ENCODE data around the gene GPRASP1.
"Not testable (repeated sequence)": the region's sequence is repeated elsewhere in the genome, so short reads cannot be mapped to it uniquely, and the experiment has no call there.

Gene GPRASP1

DNA sequence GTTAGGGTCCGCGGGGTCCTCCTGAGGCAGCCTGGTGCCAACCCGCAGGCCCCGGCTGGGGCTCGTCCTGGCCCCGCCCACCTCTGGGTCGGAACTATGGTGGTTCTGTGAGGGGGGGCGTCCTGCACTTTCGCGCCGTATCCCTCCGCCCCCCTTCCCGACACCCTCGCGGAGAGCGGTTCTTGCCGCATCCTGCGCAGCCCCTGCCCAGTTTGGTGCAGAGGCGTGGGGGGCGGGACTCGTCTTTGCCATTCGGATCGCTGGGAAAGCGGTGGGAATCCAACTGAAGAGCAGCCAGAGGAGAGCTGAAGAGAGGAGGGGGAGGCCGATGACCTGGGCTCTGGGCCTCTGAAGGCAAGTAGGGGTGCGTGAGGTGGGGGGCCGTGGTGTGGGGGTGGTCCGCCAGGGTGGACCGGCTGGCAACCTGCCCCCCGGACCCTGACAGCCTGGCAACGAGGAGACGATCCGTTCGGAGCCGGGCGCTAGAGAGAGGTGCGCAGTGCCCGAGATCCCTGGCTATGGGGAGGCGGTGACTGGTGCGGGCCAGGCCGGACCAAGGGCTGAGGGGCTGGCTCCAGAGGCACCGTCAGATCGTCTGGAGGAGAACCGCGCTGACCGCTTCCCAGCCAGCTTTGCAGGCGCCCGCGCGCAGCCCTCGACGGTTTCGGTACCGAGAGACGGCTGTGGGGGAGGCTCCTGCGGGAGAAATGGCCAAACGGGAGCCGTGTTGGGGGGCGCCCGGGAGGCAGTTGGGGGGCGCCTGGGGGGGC, at the start of gene GPRASP1:
GPRASP1 (plus strand) TSS at position 242 of the 770 bp plus-strand sequence. CDS start 2,431 bp downstream, outside the sequence.
- DNase-seq = peak; percentile 76

DNA sequence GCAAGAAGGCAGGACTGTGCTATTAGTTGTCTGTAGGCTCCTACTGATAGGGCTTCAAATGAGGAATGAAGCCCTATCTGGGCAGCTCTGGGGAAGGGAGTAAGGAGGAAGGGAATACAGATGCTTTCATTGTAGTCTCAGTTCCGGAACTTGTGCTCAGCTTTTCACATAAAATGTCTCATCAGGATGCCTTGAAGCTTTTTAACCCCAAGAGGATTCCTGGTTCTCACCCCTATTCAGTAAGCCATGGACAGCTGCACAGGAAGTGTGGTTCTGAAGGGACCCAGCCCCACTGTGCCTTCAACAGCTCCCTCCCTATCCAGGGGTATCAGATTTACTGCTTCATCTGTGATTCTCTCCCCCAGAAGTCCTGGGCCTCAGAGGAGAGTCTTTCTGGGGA, 47.0 kb upstream of the GPRASP1 start:
- no peak for DNase-seq

- no peak for DNase-seq
Measured at GRCh38 chrX:102606115-102606514, 45.2 kb upstream of the GPRASP1 start.

DNA sequence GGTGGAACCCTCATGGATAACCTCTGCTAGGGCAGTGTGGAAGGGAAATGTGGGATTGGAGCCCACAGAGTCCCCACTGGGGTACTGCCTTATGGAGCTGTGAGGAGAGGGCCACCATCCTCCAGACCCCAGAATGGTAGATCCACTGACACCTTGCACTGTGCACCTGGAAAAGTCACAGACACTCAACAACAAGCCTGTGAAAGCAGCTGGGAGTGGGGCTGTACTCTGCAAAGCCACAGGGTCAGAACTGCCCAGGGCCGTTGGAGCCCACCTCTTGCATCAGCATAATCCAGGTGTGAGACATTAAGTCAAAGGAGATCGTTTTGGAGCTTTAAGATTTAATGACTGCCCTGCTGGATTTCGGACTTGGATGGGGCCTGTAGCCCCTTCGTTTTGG, 40.4 kb upstream of the GPRASP1 start:
- DNase-seq = no peak

DNA sequence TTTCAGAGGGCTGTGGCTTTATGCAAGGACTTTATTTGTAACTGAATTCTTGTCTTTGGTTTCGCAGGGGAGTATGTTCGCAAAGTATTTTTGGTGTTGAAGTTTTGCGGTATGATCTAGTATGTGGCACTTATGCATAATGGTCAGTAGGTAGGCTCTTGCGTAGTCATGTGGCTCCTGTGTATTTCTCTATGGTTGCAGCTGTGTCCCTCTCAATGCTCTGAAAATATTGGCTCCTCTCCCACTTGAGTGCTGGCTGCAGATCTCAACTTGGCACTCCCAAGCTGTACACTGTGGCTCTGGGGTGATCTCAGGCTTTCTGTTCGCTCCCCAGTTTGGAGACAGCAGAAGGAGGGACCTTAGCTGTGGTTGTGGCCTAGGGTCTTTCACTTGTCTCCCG, 27.2 kb upstream of the GPRASP1 start:
- no peak for DNase-seq

GRCh38 chrX:102627640-102628039, 23.6 kb upstream of the GPRASP1 start:
- DNase-seq = no peak

GRCh38 chrX:102637561-102637960, 13.7 kb upstream of the GPRASP1 start:
- DNase-seq = no peak

- DNase-seq = no peak
Measured at GRCh38 chrX:102650903-102651241, 411 bp upstream of the GPRASP1 start.

- DNase-seq = peak; percentile 69
Measured at GRCh38 chrX:102652031-102652688, 877 bp downstream of the GPRASP1 start.

DNA sequence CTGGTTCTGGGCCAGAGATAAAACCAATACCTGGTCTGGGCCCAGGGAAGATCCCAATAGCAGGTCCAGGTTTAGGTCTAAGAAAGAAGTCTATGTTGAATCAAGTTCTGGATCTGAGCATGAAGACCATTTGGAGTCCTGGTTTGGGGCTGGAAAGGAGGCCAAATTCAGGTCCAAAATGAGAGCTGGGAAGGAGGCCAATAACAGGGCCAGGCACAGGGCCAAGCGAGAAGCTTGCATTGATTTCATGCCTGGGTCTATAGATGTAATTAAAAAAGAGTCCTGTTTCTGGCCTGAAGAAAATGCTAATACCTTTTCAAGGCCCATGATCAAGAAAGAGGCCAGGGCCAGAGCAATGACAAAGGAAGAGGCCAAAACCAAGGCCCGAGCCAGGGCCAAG, 3.4 kb downstream of the GPRASP1 start:
- DNase-seq = no peak

GRCh38 chrX:102658556-102658955, 7.3 kb downstream of the GPRASP1 start:
- DNase-seq = no peak

DNA sequence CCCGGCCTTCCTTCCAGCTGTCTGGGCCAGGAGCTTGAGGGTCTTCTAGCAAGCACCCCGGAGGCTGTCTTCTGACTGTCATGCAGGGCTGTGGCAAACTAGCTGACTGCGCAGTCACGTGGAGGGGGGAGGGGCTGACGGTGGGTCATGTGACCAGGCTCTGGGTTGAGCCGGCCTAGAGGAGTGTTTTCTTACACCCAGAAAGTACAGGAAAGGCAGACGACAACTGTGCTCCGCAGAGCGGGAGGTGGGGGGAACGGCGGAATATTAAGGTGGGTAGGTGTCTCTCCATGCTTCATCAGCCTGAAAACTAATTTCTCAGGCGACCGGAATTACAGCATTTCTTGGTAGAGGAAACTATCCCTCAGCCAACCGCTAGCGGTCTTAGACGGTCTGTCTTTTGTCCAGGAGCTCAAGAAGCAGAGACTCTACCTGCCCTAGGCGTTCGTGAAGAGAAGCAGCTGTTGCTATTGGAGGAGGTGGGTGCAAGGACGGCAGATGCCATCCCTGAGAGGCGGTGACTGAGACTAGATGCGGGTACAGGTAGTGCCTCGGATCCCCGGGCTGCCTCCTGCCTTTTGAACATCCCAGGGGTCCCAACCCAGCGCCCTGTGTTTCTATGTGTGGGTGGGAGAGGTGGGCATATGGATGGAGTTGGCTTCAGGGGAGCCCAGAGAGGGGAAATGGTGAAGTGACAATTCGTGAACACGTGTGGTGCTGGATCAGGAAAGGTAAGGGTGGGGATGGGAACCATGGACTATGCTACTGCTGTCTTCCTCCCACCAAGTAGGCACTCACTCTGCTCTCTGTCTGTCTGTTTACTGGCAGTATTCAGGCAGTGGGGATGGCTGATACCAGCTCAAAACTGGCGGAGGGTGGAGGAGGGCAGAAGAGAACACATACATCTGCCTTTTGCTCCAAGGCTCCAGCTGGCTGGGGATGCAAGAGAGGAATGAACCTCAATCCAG, 8.8 kb downstream of the GPRASP1 start:
- peak; percentile 89 for DNase-seq

- DNase-seq = not testable (repeated sequence)
Measured at GRCh38 chrX:102663820-102664219, 12.5 kb downstream of the GPRASP1 start.

GRCh38 chrX:102667034-102667433, 15.8 kb downstream of the GPRASP1 start:
- DNase-seq = not testable (repeated sequence)

DNA sequence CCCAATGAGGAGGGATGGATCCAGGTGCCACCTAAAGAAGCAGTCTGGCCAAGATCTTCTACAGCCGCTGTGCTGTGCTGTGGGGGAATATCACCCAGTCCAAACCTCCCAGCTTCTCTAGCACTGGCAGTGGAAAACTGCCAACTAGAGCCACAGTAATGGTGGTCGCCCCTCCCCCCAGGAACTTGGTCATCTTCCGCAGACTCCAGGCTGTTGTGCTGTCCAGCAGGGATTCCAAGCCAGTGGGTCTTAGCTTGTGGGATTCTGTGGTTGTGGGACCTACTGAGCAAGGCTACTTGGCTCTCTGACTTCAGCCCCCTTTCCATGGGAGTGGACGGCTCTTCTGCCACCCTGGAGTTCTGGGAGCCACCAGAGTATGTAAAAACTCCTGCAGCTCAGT, 18.2 kb downstream of the GPRASP1 start:
- DNase-seq = no peak

DNA sequence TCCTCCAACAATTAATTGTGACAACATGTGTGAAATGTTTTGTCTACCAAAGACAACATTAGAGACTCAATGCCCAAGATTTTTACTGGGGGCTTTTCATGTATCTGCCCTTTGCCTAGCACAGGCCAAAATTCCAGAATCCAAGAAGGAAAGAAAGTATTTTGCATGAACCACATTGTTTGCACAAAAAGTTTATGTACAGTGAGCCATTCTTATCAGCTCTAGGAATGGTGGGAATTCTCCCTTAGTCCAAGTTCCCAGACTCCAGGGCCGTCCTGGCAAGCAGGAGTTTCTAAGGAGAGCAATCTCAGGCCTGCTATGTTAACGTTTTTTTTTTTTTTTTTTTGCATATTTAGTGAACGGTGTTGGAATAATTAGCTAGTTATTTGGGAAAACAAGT, 21.6 kb downstream of the GPRASP1 start:
- DNase-seq = no peak

- DNase-seq = not testable (repeated sequence)
Measured at GRCh38 chrX:102677479-102677878, 26.2 kb downstream of the GPRASP1 start.

GRCh38 chrX:102684772-102685520, 33.7 kb downstream of the GPRASP1 start:
- DNase-seq = no peak

DNA sequence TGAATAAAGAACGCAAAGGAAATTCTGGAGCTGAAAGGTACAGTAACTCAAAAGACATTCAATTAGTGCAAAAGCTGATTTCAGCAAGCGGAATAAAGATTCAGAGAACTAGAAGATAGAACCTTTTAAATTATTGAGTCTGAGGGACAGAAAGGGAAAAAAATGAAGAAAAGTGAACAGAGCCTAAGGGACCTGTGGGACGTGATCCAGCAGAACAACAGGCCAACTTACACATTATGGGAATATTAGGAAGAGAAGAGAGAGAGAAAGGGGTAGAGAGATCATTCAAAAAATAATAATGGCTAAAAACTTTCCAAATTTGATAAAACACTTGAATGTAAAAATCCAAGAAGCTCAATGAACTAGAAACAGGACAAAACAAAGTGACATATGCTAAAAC, 43.5 kb downstream of the GPRASP1 start:
- DNase-seq = no peak

GRCh38 chrX:102696306-102696705, 45.0 kb downstream of the GPRASP1 start:
- DNase-seq = no peak

GRCh38 chrX:102697494-102697893, 46.2 kb downstream of the GPRASP1 start:
- DNase-seq = no peak
